Left lobe of liver (tissue), 2 donors: ENCODE data around the gene RGS14. TPM values are rescaled to one million over a fixed set of nuclear protein-coding genes. Genes with fewer than 3 reads are reported as not detected.
"Not testable (repeated sequence)": the region's sequence is repeated elsewhere in the genome, so short reads cannot be mapped to it uniquely, and the experiment has no call there.

Experiments
- ATAC-seq: fragments of 200-7000 bp; cut with Tn5 transposase; one replicate; pipeline ENCODE4 v1.9.1; 2020; ENCODE audit warnings: mild to moderate bottlenecking, moderate library complexity
- DNase-seq: peaks from one replicate; pipeline ENCODE4 v3.0.0-alpha.2; 2020; ENCODE audit warnings: low spot score
- total RNA-seq: library from RNA; stranded (reverse); gene quantifications from one replicate; pipeline ENCODE4 v1.2.1, GENCODE V29; 2021
- donor health status: DM: no; HTN: no; CAD: no; lungs with moderate emphysema.
- donor health status: DM: no; HTN: yes; CAD: no.

Gene RGS14
- total RNA-seq, 1 donor from 2014 or later: 34.6 TPM

GRCh38 chr5:177375516-177375915 lies 17.8 kb downstream of the RGS14 start:
- ATAC-seq, DNase-seq: not testable (repeated sequence)

GRCh38 chr5:177376107-177376506 lies 18.4 kb downstream of the RGS14 start:
- DNase-seq: no peak
- ATAC-seq: peak; percentile 2

GRCh38 chr5:177377851-177378776 lies 20.4 kb downstream of the RGS14 start:
- ATAC-seq: peak; percentile 43
- DNase-seq: peak; percentile 67

DNA sequence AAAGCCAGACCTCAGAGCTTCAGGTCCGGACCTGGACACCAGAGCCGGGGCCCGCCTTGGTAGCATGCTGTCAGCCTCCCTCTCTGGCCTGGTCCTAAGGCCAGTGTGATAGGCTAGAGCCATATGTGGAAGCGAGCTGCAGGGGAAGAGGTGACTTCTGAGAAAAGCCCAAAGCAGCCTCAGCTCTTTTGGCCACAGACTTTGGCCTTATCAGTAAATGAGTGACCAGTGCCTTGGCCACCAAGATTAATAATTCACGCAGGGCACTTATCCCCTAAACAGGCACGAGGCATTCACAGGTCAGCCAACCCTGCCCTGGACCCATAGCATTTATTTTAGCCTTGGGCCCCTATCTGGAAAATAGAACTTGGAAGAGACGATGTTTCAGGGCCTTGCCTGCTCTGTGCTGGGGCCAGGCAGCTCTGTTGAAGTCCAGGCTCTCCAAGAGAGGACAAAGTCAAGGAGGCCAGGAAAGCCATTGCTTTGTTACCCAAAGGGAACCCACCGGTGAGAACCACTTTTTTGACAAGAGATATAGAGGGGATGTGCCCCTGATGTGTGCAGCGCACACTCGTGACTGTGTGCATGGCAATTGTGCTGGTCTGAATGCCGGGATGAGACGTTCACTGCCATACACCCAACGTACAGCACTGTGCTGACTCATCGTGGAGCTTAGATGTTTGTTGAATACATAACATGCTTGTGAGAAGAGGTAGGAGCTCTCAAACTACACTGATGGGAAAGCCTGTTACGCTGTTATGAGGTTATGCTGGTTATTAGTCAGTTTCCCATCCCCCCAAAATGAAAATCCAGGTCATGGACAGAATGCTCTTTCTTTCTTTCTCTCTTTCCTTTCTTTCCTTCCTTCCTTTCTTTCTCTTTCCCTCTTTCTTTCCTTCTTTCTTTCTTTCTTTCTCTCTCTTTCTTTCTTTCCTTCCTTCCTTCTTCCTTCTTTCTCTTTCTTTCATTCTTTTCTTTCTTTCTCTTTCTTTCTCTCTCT lies 21.5 kb downstream of the RGS14 start:
- DNase-seq (peak; percentile 91), ATAC-seq (peak; percentile 73)

- DNase-seq: no peak
Observed at GRCh38 chr5:177380805-177381126, 23.0 kb downstream of the RGS14 start.

DNA sequence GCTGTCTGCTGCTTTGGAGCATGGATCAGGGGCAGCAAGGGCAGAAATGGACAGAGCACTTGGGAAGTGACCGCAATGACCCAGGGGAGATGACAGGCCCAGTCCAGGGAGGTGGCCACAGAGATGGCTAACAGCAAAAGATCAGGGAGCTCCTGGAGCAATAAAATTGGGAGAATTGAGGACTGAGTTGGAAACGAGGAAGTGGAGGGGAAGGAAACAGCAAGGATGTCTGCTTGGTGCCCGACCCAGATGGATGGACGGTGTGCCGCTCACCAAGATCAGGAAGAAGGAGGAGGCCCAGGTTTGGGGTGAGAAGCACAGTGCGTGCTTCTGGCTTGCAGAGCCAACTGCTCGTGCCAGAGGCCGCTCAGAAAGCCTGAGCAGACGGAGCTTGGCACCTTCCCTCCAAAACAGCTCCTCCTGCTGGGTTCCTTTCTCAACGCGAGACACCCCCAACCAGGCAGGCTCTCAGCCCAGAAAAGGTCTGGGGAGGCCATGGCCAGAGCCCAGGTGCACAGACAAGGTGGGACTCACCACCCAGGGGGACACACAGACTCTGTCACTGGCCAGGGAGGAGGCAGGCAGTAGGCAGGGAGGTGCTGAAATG lies 24.8 kb downstream of the RGS14 start:
- no peak for DNase-seq
- peak; percentile 62 for ATAC-seq

More at GRCh38 chr5:177380805-177381126, 23.0 kb downstream of the RGS14 start:
- no peak for ATAC-seq

DNA sequence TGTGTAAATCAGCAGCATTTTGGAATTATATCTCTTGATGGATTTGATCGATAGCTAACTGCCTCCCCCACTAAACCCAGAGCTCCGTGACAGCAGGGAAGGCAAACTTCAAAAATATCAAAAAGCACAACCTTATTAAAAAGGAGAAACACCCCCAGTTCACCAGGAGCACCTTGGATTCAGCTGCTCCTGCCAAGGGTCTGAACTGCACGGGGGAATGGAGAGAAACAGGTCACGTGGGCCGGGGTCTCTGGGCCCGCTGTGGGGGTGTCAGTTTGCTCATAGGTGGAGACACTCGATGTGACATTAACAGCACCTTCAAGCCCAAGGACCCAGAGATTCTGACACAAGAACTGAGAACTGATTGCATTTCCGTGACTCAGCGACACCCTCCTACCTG lies 25.5 kb downstream of the RGS14 start:
- ATAC-seq (no peak), DNase-seq (no peak)

GRCh38 chr5:177384134-177384533 lies 26.4 kb downstream of the RGS14 start, which contains the start of gene SLC34A1:
TSS of gene SLC34A1 (plus strand) at chr5:177384434. CDS start at chr5:177385742, 1,308 bp downstream.
- ATAC-seq: no peak

DNA sequence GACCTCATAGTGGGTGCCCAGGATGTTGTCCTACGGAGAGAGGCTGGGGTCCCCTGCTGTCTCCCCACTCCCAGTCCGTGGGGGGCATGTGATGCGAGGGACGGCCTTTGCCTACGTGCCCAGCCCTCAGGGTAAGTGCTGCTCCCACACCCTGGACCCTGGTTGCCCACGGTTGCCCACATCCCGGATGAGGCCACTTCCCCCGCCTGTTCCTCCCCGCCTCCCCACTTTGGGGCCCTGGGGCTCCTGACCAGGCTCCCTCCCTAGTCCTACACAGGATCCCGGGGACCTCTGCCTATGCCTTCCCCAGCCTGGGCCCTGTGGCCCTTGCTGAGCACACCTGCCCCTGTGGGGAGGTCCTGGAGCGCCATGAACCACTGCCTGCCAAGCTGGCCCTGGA lies 28.0 kb downstream of the RGS14 start:
- DNase-seq: no peak

More at GRCh38 chr5:177384134-177384533, 26.4 kb downstream of the RGS14 start, which contains the start of gene SLC34A1:
- no peak for DNase-seq

DNA sequence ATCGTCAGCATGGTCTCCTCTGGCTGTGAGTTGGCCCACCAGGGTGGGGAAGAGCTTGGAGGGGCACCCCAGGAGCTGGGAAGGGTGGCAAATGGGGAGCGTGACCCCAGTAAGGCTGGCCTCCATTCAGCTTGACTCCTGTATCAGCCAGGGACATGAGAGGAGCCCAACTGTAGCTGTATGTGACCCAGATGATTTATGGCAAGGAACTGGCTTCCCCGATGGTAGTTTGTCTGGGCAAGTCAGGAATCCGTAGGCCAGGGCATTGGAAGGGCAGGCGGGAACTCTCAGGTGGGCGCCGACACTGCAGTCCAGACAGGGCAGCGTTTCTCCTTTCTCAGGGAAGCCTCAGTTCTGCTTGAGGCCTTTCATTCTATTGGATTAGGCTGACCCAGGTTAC lies 28.8 kb downstream of the RGS14 start:
- no peak for ATAC-seq
- no peak for DNase-seq

More for the DNA sequence above, 28.0 kb downstream of the RGS14 start:
- no peak for ATAC-seq

- DNase-seq (no peak), ATAC-seq (no peak)
Observed at GRCh38 chr5:177387405-177387804, 29.7 kb downstream of the RGS14 start.

DNA sequence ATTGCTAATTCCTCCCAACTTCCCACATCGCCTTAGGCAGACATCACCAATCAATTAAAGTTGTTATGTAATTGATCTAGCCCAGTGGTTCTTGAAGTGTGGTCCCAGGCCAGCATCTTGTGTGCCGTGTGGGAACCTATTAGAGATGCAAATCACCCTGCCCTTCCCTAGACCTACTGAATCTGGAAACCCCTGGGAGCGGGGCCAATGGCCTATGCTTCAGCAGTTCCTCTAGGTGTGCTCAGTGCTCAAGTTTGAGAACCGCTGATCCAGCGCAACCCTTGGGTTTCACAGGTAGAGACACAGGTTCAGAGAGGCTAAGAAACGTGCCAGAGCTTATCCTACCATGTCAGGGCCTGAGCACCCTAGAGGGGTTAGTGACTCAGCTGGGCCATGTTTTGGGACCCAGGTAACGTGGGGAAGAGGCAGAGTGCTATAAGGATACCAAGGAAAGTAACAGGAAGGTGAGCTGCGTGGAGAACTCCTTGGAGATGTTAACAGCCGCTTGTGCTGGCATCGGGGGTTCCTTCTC lies 30.9 kb downstream of the RGS14 start:
- ATAC-seq (no peak), DNase-seq (no peak)

DNA sequence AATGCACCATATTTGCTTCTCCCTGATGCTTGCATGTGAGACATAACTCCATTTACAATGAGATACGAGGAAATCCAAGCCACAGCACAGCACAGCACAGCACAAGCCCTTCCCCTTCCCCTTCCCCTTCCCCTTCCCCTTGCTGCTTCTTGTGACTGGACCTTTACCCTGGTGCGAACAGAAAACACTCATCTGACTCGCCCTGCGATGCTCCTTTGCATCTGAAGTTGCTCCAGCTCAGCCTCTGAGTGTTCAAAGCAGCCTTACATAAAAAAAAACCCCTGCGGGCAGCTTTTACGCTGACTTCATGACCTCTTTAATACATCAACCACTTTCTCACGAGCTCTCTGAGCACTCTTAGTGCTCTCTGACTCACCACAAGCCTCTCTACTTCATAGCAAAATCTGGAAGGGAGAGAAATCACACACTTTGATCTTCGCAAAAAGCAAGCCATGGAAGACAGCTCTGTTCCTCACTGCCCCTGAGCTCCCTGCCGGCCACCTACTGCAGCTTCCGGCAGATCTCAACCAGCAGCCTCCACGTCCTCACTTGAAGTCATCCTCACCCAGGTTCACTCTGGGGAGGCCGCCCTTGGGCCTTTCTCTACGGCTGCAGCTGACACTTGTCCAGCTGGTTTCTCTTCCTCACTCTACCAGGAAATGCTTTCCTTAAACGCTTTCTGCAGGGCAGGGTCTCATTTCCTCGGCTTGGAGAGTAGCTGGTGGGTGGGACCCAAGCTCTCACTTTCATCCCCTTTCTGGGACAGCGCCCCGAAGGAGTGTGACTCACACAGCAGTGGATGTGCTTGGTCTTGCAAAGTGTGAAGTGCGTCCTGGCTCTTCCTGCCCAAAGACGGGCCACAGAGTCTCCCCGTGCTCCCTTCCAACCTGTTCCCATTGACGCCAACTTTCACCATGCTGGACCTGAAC lies 31.8 kb downstream of the RGS14 start:
- peak; percentile 4 for ATAC-seq
- no peak for DNase-seq

DNA sequence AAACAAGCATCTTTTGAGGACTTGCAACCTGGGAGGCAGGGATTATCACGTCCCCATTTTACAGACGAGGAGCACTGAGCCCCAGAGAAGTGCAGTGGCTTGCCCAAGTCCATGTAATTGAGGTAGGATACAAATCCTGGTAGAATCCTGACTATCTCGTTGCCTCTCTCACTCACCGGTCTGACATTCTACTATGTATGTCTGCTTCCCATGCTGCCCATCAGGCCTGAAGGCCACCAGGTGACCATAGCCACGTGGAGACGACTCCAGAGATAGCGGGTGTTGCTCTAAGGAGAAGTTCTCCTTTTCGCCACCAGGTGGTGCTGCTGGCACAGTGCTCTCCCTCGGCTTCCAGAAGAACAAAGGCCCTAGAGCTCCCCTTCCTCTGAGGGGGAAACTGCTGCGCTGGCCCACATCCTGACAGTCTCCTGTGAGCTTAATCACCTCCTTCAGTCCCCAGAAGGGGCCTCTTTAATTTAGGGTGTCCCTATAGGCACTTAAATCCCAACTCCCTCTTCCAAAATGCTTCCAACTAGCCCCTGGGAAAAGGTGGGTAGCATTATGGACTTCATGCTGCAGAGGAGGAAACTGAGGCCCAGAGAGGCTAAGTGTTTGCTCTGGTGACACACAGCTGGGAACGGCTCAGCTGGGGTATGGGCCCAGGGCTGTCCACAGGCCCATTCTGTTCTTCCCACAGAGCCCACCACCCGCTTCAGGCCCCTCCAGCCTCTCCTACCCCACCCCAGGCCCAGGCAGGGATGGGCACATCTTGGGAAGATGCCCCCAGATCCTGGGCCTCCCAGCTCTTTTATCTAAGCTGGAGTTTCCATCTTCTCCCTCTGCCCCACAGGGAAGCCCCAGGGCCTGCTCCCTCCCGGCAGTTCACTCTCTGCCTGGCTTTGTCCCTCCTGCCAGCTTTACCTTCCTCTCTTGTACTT lies 32.9 kb downstream of the RGS14 start:
- ATAC-seq (peak; percentile 96), DNase-seq (no peak)

DNA sequence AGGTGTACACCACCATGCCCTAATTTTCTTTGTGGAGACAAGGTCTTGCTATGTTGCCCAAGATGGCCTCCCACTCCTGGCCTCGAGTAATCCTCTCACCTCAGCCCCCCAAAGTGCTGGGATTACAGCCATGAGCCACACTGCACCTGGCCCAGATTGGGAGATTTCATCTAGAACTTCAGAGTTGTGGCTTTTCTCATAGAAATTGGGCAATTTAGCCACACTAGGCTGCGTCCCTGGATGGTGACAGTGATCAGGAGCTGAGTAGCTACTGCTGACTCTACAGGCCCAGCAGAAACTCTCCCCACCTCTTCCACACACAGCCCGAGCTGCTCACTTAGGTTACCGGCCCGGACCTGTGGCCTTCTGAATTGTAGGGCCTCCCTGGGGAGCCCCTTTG lies 35.0 kb downstream of the RGS14 start:
- ATAC-seq (no peak), DNase-seq (no peak)

DNA sequence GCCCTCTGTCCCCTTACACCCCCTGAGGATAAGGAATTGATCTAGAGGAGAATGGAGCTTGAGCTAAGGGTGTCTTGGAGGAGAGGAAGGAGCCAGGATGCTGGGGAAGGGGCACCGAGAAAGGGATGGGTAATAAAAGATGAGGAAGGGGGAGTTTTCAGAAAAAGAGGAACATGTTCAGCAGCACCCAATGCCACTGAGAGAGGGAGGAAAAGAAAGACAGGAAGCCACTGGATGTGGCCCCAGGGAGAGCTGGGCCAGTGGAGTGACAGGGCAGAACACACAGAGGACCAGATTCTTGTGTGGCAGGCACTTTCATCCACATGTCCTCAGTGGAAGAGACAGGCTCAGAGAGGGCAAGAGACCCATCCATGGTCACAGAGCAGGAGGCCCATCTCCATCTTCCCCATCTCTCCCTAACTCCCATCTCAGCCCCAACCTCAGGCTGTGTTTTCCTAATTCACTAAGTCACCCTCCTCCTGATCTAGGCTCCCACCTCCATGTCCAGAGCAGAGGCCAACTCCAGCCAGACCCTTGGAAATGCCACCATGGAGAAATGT lies 35.6 kb downstream of the RGS14 start:
- no peak for ATAC-seq
- no peak for DNase-seq

DNA sequence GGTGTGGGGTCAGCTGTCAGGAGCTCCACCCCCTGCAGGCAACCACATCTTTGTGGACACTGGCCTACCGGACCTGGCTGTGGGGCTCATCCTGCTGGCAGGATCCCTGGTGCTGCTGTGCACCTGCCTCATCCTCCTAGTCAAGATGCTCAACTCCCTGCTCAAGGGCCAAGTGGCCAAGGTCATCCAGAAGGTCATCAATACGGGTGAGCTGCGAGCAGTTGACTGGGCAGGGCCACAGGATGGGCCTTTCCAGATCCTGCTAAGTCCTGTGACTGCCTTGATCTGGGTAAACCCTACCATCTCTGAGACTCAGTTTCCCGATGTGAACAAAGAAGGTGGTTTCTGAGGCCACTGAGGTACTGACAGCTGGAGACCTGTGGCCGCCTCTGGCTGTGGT lies 36.3 kb downstream of the RGS14 start:
- ATAC-seq (no peak), DNase-seq (no peak)

DNA sequence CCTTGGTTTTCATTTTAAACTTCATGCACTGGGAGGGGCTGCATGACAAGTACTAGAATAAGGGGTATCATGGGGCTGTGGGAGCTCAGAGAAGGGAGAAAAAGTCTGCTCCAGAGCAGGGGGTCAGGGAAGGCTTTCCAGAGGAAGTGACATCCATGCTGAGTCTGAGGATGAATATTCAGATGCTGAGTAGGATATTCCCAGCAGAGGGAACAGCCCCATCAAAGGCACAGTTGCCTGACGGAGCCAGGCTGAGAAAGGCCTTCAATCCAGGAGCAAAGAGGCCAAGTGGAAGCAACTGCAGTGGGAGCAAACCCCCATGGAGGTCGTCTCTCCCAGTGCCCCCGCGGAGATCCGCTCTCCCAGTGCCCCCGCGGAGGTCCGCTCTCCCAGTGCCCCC lies 38.4 kb downstream of the RGS14 start:
- no peak for DNase-seq
- ATAC-seq: no peak
